HG02840 (cell line): ENCODE measurements around the gene EOMES.
"Not testable (repeated sequence)": the region's sequence is repeated elsewhere in the genome, so short reads cannot be mapped to it uniquely, and the experiment has no call there.

Source experiments
- ATAC-seq: cut with Tn5 transposase; IDR thresholded peaks from one replicate; pipeline ENCODE4 v1.9.1; 2021; ENCODE audit warnings: mild to moderate bottlenecking, moderate library complexity, moderate number of reproducible peaks; ENCODE audit not compliant: unreplicated experiment, low FRiP score

EOMES gene

DNA sequence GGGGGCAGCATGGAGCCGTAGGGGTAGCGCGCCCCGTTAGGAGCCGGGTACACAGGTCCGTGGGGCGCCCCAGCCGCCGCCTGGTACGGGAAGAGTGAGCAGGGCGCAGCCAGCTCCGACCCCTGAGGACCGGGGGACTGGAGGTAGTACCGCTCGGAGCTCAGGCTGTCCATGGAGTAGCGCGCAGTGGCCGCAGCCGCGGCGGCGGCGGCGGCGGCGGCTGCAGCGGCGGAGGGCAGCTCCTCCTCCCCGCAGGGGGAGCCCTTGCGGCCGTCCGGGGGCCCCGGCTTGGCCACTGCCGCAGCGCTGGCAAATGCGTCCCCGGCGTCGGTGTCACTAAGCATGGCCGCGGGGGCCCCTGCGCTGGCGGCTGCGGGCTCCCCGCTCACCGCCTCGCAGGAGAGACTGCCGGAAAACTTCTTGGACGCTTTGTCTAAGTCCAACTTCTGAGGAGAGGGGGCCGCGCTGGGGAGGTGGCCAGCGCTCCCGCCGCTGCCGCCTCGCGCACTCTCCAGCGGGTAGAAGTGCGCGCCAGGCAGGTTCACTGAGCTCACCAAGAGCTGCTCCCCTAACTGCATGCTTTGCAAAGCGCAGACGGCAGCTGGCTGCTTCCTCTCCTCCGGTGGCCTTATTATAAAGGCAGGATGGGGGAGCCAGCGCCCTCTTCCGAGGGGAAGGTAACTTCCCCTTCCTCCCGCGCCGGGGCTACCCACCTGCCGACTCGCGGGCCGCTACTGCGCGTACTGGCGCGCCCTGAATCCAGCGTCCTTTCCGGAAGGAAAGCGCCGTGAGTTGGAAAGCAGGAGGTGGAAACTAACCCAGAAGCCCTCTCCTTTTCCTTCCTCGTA is at the start of gene EOMES:
TSS of gene EOMES (minus strand) at position 607 of the 848 bp plus-strand sequence. CDS start at position 578, 29 bp downstream.
- ATAC-seq: peak; percentile 58

DNA sequence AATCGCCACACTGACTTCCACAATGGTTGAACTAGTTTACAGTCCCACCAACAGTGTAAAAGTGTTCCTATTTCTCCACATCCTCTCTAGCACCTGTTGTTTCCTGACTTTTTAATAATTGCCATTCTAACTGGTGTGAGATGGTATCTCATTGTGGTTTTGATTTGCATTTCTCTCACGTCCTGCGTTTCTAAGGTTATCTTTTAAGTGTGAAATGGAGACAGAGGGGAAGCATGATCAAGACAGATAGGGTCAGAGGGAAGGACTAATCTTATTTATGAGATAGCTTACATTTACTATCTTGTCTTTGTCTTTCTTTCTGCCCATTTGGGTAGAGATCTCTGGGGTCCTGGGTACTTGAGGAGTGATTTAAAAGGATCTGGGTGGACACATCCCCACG is 48.3 kb upstream of the EOMES start:
- ATAC-seq: not testable (repeated sequence)

DNA sequence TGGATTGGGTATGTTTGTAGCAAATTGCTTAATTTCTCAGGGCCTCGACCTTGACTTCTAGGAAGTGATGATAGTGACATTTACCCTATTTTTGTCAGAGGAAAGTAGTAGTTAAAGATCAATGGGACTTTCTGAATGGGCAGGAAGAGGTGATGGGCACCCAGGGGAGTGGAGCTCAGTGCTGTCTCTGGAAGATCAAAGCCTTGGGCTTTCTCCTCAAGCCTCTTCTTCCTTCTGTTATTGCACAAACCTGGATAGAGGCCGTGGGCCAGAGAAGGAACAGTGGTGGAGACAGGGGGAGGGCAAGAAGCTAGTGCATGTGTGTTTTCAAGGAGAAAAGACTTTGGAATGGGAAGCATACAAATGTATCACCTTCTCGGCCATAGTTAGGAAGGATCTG is 44.9 kb upstream of the EOMES start:
- ATAC-seq: no peak

DNA sequence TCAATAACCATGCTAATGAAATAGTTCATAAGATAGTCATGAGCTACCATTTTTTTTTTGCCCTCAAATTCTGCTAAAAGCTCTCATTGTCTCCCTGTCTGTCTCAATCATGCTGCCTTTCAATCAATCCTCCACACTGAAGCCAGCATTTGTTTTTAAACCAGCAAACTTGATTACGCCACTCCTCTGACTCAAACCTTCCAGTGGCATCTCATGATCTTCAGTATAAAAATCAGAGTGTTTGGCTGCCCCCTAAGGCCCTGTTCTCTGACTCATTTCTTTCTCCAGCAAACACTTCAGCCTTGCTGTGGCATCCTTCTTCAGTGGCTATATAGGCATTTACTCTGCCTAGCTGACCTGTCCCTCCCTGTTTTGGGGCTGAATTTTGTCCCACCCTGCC is 36.0 kb upstream of the EOMES start:
- ATAC-seq: no peak

DNA sequence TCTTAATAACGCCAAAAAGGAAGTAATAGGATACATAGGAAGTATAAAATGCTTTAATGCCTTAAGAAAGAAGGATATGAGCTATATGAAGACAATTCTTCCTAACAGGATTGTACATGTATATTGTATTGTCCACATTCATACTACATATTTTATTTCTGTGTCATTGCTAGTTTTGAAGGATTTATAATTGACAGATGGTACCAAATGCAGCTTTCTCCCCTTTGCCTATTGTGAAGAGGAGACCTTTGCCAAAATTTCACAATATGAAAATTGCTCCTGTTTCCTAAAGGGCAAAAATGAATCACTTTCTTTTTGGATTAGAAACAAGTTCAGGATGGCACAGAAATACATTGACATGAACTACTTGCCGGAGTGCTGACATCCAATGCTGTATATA is 34.8 kb upstream of the EOMES start:
- ATAC-seq: no peak

DNA sequence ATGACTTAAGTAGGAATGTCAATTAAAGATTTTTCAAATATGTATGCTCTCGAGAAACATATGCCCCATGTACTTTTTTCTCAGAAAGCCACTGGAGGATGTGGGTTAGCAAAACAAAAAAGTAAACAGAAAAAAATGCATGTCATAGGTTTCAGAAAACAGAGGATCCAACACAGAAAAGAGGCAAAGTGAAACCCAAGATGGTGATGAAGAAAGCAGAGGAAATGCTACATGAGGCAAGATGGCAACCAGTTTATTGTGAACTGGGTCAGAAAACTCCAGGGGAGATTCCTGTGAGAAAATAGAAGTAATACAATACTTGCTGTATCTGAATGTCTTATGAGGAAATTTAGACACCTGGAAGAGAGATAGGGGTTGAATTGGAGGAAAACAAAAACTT is 30.8 kb upstream of the EOMES start:
- ATAC-seq: no peak

DNA sequence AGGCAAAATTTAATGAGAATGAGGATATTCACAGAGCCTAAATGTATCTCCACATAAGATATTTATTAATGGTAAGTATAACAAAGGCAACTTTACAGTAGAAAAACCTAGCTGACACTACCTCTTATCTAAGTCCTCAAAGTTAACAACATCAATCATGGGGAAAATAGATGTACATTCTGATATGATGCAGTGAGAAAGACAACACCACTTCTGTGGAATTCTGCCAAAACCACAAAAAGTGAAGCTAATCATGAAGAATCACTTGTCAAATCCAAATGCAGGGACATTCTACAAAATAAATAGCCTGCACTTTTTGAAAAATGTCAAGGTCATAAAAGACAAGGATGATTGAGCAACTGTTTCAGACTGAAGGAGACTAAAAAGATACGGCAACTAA is 27.5 kb upstream of the EOMES start:
- ATAC-seq: no peak

DNA sequence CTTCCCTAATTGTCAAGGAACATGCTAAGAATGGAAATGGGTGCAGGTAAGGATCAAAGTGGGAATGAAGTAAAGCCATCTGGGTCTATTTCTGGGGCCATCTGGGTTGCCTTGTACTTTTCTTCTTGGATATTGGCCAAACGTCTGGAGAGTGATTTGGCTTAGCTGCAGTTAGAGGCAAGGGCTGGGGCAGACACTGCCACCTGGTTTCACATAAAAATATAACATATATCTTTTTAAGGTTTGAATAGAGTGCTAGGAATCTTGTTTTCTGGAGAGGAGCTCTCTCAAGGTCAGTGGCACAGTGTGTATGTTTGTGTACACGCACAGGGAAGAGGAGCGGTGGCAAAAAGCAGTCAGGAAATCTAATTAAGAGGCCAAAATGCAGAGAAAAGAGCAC is 24.7 kb upstream of the EOMES start:
- no peak for ATAC-seq

DNA sequence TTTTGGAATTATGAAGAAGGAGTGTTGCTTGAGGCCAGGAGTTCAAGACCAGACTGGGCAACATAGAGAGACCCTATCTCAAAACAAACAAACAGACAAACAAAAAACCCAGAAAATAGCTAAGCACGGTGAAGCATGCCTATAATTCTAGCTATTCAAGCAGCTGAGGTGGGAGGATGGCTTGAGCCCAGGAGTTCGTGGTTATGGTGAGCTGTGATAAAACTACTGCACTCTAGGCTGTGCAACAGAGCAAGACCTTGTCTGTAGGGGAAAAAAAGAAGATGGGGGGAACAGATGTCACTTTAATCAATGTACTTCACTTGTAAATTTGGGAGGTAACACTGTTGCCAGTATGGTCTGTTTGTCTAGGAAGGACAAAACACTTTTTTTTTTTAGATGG is 18.7 kb upstream of the EOMES start:
- ATAC-seq: no peak

DNA sequence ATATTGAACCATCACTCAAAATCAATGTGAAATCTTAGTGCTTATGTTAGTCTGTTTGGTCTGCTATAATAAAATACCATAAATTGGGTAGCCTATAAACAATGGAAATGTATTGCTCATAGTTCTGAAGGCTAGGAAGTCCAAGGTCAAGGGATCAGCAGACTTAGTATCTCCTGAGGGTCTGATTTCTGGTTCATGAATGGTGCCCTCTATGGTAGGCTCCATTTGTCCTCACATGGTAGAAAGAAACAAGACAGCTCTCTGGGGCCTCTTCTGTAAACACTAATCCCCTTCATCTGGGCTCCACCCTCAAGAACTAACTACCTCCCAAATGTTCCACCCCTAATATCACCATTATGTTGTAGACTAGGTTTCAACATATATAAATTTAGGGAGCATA is 15.0 kb upstream of the EOMES start:
- no peak for ATAC-seq

DNA sequence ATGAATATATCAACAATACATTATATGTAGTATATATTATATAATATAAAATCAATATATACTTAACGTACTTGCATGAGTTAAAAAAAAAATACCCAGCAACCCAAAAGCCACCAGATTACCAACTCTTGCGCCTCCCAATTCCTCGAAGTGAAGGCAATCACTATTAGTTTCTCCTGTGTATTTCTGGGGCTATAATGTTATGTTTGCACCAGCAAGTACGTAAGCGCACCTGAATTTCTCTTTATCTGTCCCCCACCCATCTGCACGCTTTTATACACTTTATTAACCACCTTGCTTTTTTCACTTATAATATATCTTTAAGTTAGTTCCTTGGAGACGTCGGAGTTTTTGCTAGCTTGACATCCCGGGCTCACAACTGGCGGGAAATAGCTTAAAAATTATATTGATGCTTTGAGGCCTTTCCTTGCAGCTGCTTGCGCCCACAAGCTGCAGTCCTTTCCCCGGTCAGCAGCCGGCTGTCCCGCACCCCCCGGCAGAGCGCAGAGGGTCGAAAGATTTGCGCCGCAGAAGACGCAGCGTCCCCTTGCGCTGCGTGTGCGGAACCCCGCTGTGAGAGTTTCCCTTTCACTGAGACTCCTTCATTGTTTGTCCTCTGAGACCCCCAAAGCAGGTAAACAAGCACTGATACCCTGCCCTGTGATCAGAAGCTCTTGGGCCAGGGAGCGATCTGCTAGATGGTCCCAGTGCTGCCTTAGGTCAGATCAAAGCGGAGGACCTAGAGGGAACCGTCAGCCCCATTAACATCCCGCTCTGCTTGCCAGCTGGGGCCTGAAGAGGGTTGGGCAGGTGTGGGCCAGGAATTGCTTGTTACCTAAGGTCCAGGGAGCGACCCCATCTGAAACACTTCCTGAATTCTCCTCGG is 8.9 kb upstream of the EOMES start:
- ATAC-seq: no peak

DNA sequence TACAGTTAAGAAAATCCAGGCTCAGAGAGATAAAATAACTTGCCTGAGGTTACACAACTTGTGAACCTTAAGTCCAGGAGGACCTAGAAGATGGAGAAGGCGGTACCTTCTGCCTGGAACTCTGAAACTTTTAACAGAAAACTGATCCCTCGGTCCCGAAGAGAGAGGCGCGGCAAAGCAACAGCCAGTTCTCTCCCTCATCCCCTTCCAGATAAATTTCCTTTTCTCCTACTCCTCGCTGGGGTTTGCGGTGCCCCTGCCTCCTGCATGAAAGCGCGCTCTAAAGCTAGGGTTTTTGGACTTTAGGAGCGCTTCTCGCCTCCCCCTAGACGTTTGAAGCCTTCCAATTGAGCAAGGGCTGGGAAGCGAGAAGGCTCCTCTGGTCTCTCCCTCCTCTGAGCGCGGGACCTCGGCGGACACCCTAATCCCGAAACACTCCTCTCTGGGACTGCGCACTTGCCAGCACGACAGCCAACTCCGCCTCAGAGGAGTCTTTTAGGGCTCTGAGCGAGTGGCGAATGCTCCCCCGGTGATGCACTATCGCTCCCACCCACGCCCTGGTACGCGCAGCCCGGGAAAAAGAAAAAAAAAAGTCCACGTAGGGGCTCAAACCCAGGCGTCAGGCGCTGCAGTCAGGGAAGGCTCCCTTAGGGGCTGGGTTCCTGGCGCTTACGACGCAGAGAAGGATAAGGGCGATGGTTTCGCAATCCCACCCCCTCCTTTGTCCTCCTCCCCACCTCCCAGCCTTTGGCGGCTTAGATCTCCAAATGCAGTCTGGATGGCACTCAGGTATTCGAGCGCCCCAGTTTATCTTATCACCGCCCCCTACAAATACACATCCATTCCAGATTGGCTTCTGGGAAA is 7.9 kb upstream of the EOMES start:
- no peak for ATAC-seq

DNA sequence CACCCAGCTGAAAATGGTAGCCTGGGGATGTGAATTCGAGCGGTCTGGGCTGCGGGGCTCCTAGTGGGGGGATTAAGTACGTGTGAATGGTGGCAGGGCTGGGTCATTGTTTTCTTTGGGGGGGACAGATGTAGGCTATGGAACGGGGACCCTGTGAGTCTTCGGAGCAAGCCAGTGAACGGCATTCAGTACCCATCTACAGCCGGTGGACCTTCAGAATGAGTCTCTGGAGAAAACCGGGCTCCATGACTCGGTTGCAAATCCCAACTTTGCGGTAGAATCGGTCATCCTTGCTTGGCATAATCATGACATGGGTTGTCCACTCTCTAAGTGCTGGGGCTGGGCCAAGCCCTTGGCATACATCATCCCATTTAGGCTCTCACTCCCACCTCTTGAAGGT is 7.2 kb upstream of the EOMES start:
- ATAC-seq: no peak

DNA sequence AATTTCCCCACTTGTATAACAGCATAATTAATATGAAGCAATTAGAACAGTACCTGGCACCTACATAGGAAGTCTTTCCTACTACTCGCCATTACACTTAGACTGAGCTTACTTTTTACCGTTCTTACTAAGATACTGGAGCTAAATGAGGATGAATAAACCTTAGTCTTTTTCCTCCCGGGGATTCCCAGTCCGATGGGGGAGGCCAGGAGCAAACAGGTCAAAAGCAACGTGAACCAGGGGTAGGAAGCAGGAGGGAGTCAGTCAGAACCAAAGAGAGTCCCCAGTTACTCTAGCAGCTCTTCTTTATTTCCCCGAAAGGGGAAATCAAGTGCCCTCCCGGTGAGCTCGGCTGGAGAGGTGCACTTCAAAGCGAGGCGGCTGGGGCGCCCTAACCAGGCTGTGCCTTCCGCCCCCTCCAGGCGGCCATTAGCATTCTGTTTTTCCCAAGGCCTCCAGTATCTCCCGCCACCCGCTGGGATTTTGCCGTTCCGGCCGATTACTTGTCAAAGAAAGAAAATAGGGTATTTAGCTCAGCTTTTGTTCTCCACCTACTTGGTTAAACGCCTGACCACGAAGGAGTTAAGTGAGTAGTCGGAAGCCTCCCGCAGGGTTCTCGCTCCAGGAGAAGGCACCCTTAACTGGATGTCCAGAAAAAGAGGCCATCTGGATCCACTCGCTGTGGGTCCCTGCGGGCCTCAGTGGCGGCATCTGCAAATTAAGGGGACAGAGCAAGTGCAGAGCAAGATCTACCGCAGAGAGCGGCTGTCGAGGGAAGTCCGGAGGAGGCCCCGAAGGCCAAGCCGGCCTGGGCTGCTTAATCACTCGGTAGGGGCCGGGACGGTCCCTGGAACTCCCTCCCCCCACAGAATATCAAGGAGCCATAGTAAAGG is 6.3 kb upstream of the EOMES start:
- no peak for ATAC-seq

DNA sequence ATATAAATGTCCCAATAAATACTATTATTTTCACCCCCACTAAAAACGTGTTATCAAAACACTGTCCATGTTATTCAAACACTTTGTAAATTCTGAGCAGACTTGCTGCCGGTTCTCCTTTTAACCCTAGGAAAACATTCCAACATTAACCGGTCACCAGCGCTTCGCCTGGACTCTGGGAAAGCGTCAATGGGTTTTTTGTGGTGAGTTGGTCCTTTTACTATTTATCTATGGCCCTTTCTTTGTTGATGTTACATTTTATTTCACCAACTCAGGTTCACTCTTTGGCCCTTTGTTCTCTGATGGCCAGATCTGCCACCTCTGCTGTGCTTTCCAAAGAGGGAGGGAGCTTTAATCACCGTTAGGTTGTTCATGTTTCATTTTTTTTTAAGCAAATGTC is 4.1 kb upstream of the EOMES start:
- no peak for ATAC-seq

DNA sequence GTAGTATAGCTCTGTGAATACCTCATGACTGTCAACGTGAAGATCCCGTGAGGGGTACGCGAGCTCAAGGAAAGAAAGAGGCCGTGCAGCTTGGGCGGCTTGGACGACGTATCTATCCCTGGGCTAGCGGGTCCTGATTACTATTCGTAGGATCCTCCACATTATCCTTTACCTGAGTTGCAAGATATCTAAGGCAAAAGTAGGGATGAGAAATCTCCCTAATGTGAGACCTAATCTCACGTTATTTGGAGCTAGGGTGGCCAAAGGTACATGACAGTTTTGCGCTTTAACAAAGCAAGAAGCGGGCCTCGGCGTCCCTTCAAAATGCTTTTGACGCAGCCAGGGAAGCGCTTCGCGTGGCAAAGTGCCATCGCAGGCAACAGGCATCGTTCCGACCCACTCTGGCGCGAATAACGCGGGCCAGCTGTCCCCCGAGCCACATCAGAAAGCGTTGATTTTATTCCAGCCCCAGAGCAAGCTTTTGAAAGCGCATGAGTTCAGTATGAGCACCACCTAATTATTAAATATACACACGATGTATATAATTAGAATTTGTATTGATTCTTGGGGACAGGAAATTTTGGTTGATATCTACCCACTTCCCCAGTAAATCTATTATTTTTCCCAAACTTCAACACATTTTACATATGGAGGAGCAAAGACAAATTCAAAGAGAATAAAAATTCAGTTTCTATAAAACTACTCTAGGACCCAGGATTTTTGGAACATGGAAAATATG is 2.5 kb upstream of the EOMES start:
- no peak for ATAC-seq

DNA sequence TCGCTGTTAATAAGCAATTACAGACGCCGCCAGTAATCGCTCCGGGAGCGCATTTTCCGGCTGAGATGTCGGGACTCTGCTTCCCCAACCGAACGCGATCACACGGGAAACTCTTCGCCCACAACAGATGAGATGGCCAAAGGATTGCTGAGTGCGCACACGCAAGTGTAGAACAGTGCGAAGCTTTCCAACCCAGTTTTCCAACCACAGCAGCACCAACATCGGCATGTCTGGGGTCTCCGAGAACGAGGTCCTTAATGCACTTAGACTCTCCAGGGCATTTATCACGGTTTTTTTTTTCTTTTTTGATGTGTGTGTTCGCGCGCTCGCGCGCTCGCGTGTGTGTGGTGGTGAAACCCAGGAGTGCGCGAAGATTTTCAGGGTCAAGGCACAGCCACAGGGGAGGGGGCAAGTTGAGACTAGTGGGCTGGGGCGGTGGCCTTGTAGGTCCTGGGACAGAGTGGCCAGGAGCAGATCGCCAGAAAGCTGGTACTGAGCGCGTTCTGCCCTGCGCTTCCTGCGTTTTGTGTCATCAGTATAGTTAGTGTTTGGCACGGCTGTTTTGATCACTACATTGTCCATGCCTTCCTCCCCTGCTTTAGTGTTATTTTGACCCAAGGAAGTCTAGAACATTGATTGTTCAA is 1.8 kb upstream of the EOMES start:
- ATAC-seq: no peak

DNA sequence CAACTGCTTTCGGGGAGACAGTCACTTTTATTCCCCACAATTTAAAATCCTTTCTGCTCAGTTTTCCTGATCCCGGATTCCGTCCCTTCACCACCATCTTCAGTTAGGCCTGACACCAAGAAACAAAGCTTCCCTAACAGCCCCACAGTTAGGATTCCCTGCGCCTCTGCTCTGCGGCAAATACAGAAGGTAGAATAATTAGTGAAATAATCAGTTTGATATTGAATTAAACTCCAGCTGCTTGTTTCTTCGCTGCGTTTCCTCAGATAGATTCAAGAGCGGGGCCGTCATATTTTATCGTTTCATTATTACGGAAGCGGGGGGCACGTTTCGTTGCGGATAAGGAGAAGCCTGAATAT is 1.3 kb upstream of the EOMES start:
- no peak for ATAC-seq

DNA sequence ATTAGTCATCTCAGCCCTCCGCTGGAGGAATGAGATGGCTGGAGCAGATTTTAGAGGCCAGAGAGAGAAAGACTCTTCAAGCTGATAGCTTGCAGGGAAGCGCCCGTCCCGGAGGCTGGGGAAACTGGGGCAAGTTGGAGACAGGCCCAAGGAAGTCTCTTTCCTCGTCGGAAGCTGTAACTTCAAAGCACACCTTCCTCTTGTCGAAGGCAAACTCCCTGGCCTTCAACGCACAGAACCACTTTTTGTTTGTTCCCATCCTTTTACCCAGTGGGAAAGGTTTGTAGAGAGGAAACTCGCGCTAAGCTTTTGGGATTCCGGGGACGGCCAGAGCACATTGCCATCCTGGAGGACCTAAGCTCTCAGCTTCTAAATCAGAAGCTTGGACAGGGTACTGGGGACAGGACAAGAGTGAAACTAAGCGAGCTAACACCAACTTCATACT is 900 bp upstream of the EOMES start:
- no peak for ATAC-seq
